GM23338 (cell line): ENCODE results near the gene EMILIN2. TPM values are rescaled to one million over a fixed set of nuclear protein-coding genes. Genes with fewer than 3 reads are reported as not detected.

Source experiments
- ATAC-seq: fragments of 200-7000 bp; cut with Tn5 transposase; 3 replicates; pipeline ENCODE4 v1.9.1; 2020
- DNase-seq: peaks from one replicate; pipeline ENCODE4 v3.0.0-alpha.2; 2015; ENCODE audit warnings: low spot score
- H2AFZ ChIP-seq: fragments of 200-600 bp; sonication (generic); 2 replicates; pipeline ENCODE4 v1.8.0; 2016; ENCODE audit warnings: antibody characterized with exemption, mild to moderate bottlenecking, moderate library complexity
- H3F3A ChIP-seq: fragments of 200-600 bp; sonication (generic); replicated peaks from 2 replicates; pipeline ENCODE4 v1.8.0; 2017; ENCODE audit warnings: antibody characterized with exemption, mixed run types, low read depth
- H3K27ac ChIP-seq: fragments of 200-600 bp; sonication (generic); 2 replicates; pipeline ENCODE4 v1.6.1; 2016; ENCODE audit warnings: low read depth
- H3K27me3 ChIP-seq: fragments of 200-600 bp; sonication (generic); 2 replicates; pipeline ENCODE4 v1.8.0; 2016; ENCODE audit warnings: mild to moderate bottlenecking, mixed run types, moderate library complexity; ENCODE audit not compliant: insufficient read depth
- H3K36me3 ChIP-seq: fragments of 200-600 bp; sonication (generic); 2 replicates; pipeline ENCODE4 v1.8.0; 2016; ENCODE audit warnings: mild to moderate bottlenecking; ENCODE audit not compliant: insufficient read depth
- H3K4me1 ChIP-seq: fragments of 200-600 bp; sonication (generic); 2 replicates; pipeline ENCODE4 v1.8.0; 2016; ENCODE audit warnings: mild to moderate bottlenecking, moderate library complexity; ENCODE audit not compliant: insufficient read depth
- H3K4me2 ChIP-seq: fragments of 200-600 bp; sonication (generic); 2 replicates; pipeline ENCODE4 v1.7.1; 2017; ENCODE audit warnings: mixed run types
- H3K4me3 ChIP-seq: fragments of 200-600 bp; sonication (generic); 2 replicates; pipeline ENCODE4 v1.6.1; 2016; ENCODE audit warnings: mixed run types
- H3K79me2 ChIP-seq: fragments of 200-600 bp; sonication (generic); replicated peaks from 2 replicates; pipeline ENCODE4 v1.8.0; 2017; ENCODE audit warnings: mild to moderate bottlenecking; ENCODE audit not compliant: insufficient read depth
- H3K9me2 ChIP-seq: fragments of 200-600 bp; sonication (generic); 2 replicates; pipeline ENCODE4 v1.8.0; 2017; ENCODE audit not compliant: insufficient read depth
- H4K20me1 ChIP-seq: fragments of 200-600 bp; sonication (generic); replicated peaks from 2 replicates; pipeline ENCODE4 v1.8.0; 2017; ENCODE audit warnings: mild to moderate bottlenecking; ENCODE audit not compliant: insufficient read depth
- H3K27ac Mint-ChIP-seq: 2 replicates; pipeline ENCODE4 v1.8.0; 2020; ENCODE audit warnings: inconsistent platforms, mild to moderate bottlenecking, moderate library complexity, mixed read lengths
- H3K27me3 Mint-ChIP-seq: 3 replicates; pipeline ENCODE4 v1.8.0; 2022; ENCODE audit warnings: low read depth, mild to moderate bottlenecking, moderate library complexity, mixed read lengths, inconsistent platforms; ENCODE audit not compliant: insufficient read depth, poor library complexity
- H3K36me3 Mint-ChIP-seq: 3 replicates; pipeline ENCODE4 v1.8.0; 2021; ENCODE audit warnings: low read depth, mild to moderate bottlenecking, inconsistent platforms, moderate library complexity, mixed read lengths
- H3K4me1 Mint-ChIP-seq: 3 replicates; pipeline ENCODE4 v1.8.0; 2020; ENCODE audit warnings: mild to moderate bottlenecking, inconsistent platforms, mixed read lengths
- H3K4me3 Mint-ChIP-seq: 3 replicates; pipeline ENCODE4 v1.8.0; 2021; ENCODE audit warnings: moderate library complexity, mild to moderate bottlenecking, inconsistent platforms, mixed read lengths
- H3K9me3 Mint-ChIP-seq: 3 replicates; pipeline ENCODE4 v1.8.0; 2020; ENCODE audit warnings: moderate library complexity, mild to moderate bottlenecking, inconsistent platforms, mixed read lengths
- EZH2phosphoT487 ChIP-seq: fragments of 200-600 bp; sonication (generic); IDR thresholded peaks from one replicate; pipeline ENCODE4 v1.8.1; 2018; ENCODE audit warnings: antibody characterized with exemption; ENCODE audit not compliant: unreplicated experiment
- NANOG ChIP-seq: IDR thresholded peaks from 2 replicates; pipeline ENCODE4 v1.6.1; 2016; ENCODE audit warnings: antibody characterized with exemption, borderline replicate concordance
- REST ChIP-seq: IDR thresholded peaks from one replicate; pipeline ENCODE4 v1.6.1; 2018; ENCODE audit warnings: antibody characterized with exemption; ENCODE audit not compliant: unreplicated experiment
- STAT1 ChIP-seq: IDR thresholded peaks from one replicate; pipeline ENCODE4 v1.6.1; 2016; ENCODE audit warnings: antibody characterized with exemption; ENCODE audit not compliant: unreplicated experiment
- ZNF331 ChIP-seq: fragments of 250-450 bp; sonication (Bioruptor Pico); IDR thresholded peaks from 2 replicates; pipeline ENCODE4 v1.5.0; 2020; ENCODE audit warnings: low read depth, mild to moderate bottlenecking, moderate library complexity
- ZNF462 ChIP-seq: fragments of 250-450 bp; sonication (Bioruptor Pico); IDR thresholded peaks from 2 replicates; pipeline ENCODE4 v1.5.0; 2020; ENCODE audit warnings: mild to moderate bottlenecking, moderate library complexity
- polyA plus RNA-seq: library from polyadenylated mRNA; unstranded; fragments of >200 nt; fragmentation: Nextera tagmentation; extraction: Ambion mirVana; gene quantifications from 2 replicates; pipeline ENCODE4 v1.2.1, GENCODE V29; 2016
- total RNA-seq: library from RNA; depleted of rRNA; stranded (reverse); fragments of >200 nt; shearing (Covaris generic); gene quantifications from 2 replicates; pipeline ENCODE4 v1.2.3, GENCODE V29; 2014
- TF ChIP-seq, protein P1 (sequence below), 2 experiments: fragments of 200-600 bp in 1 of 2; sonication (generic) in 1 of 2; conservative IDR thresholded peaks; 2 replicates each; pipeline versions ENCODE4 v1.5.1 to v1.6.1; 2016 to 2017; ENCODE audit warnings: antibody characterized with exemption in 2 of 2, low read depth in 2 of 2, mild to moderate bottlenecking in 2 of 2, moderate library complexity in 1 of 2

EMILIN2 gene
- total and polyA plus RNA-seq, 2 experiments from 2014 or later: 3.0 to 11.6 TPM

- Histone ChIP-seq H3F3A (no peaks in the 10 kb centered on the region), H4K20me1 (no peaks in the 10 kb centered on the region), H3K9me2 (no peaks in the 10 kb centered on the region), H3K4me3 (no peak overlapping the region), H3K27me3 (no peaks in the 10 kb centered on the region), H3K27ac (no peak overlapping the region), H2AFZ (peak overlapping the region; percentile 52; the same call in 1 of the 2 replicates), H3K4me1 (no peaks in the 10 kb centered on the region; the same call in 1 of the 2 replicates), H3K36me3 (no peaks in the 10 kb centered on the region), H3K79me2 (no peaks in the 10 kb centered on the region), H3K4me2 (no peak overlapping the region)
- Mint-ChIP-seq H3K27me3 (peaks cover 8% of the 10 kb centered on the region), H3K27ac (no peak overlapping the region), H3K4me3 (no peak overlapping the region), H3K9me3 (peaks cover 8% of the 10 kb centered on the region), H3K4me1 (peaks cover 10% of the 10 kb centered on the region), H3K36me3 (no peaks in the 10 kb centered on the region)
- DNase-seq (no peak), ATAC-seq (no peak)
- TF ChIP-seq NANOG (no peak), REST (no peak), EZH2phosphoT487 (no peak), ZNF331 (CRISPR knock-in tag) (no peak), STAT1 (no peak), ZNF462 (CRISPR knock-in tag) (no peak)
- TF ChIP-seq, protein P1, sequence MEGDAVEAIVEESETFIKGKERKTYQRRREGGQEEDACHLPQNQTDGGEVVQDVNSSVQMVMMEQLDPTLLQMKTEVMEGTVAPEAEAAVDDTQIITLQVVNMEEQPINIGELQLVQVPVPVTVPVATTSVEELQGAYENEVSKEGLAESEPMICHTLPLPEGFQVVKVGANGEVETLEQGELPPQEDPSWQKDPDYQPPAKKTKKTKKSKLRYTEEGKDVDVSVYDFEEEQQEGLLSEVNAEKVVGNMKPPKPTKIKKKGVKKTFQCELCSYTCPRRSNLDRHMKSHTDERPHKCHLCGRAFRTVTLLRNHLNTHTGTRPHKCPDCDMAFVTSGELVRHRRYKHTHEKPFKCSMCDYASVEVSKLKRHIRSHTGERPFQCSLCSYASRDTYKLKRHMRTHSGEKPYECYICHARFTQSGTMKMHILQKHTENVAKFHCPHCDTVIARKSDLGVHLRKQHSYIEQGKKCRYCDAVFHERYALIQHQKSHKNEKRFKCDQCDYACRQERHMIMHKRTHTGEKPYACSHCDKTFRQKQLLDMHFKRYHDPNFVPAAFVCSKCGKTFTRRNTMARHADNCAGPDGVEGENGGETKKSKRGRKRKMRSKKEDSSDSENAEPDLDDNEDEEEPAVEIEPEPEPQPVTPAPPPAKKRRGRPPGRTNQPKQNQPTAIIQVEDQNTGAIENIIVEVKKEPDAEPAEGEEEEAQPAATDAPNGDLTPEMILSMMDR (conservative IDR thresholded peaks at IDR 0.05; ENCODE audit: low read depth in 2 of 2): no peak
These were observed 38.0 kb downstream of the EMILIN2 start for GRCh38 chr18:2884706-2885285.
